GM12873 (cell line): ENCODE measurements around the gene NOTO.

Source experiments
- TF ChIP-seq, protein P1 (sequence below): IDR thresholded peaks from 2 replicates; pipeline ENCODE4 v1.5.1; 2012; ENCODE audit warnings: low read depth, mild to moderate bottlenecking, moderate library complexity, low read length, control low read depth; ENCODE audit not compliant: insufficient read depth; ENCODE audit errors: missing control alignments

The NOTO gene

GRCh38 chr2:73233932-73234832, 31.8 kb downstream of the NOTO start, which contains the start of gene CCT7:
CCT7 (plus strand) TSS chr2:73234308; CDS start chr2:73234379, 71 bp downstream.
- TF ChIP-seq, protein P1, sequence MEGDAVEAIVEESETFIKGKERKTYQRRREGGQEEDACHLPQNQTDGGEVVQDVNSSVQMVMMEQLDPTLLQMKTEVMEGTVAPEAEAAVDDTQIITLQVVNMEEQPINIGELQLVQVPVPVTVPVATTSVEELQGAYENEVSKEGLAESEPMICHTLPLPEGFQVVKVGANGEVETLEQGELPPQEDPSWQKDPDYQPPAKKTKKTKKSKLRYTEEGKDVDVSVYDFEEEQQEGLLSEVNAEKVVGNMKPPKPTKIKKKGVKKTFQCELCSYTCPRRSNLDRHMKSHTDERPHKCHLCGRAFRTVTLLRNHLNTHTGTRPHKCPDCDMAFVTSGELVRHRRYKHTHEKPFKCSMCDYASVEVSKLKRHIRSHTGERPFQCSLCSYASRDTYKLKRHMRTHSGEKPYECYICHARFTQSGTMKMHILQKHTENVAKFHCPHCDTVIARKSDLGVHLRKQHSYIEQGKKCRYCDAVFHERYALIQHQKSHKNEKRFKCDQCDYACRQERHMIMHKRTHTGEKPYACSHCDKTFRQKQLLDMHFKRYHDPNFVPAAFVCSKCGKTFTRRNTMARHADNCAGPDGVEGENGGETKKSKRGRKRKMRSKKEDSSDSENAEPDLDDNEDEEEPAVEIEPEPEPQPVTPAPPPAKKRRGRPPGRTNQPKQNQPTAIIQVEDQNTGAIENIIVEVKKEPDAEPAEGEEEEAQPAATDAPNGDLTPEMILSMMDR, result no peak

DNA sequence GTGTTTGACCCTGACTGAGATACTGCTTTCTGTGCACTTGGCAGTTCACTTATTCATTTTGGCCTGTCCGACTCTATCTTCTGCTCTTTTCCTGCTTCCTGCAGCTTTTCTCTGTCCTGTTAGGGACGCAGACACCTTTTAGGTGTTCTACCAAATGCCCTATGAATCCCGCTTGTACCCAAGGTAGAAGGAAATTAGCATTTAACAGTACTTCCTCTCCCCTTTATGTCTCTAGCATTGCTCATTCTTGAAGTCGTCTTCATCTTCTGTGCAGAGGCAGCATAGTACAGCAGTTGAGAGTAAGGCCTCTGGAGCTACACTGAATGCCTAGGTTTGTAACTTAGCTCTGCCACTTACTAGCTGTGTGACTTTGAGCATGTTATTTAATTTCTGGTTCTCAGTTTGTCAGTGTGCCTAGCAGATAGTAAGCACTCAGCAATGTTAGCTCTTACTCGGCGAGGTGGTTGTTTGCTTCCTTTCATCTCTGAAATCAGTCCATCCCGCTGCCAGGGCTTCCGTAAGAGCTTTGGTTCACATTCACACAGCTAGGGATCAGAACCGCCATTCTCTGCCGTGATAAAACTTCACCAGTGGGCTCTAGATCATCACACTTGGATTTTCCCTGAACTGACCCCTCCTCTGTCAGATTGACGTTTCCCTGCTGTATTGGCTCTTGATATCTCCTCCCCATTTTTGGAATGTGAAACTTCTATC, 33.1 kb downstream of the NOTO start:
- TF ChIP-seq, protein P1, result no peak

GRCh38 chr2:73237168-73237567, 34.8 kb downstream of the NOTO start:
- TF ChIP-seq, protein P1, result no peak

GRCh38 chr2:73238149-73238548, 35.8 kb downstream of the NOTO start:
- TF ChIP-seq, protein P1, result no peak

DNA sequence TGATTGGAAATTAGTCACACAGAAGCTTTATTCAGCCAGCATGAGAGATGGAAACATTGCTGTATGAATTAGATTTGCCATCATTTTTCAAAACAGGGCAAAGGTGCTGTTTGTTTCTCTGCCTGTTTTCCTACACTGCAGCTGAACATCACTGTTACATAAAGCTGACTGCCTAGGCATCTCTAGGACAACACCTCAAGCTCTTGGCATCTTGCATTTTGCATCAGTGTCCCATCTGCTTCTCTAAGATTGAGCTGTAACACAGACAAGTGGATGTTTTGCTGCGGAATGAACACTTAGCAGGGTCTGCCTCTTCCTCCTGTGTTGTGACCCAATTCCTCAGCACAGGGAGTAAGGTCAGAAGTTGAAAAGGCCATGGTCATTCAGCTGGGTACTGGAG, 36.6 kb downstream of the NOTO start:
- TF ChIP-seq, protein P1, result no peak

DNA sequence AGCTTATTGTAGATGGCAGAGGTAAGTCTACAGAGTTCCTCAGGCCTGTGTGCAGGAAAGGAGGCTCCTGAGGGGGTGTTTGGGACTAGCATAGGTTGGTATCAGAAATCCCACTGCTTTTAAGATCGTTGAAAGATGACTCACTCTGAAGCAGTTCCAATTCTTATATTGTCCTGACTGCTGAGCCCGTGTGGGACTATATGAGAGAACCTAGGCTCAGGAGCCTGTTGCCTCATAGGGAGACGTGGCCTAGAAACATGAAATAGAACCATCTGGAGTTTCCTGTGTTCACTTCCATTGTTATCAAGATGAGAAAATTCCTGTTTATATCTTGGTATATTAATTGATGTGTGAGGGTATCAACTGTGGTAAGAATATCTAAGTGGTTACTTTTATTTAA, 37.4 kb downstream of the NOTO start:
- TF ChIP-seq, protein P1, result no peak

DNA sequence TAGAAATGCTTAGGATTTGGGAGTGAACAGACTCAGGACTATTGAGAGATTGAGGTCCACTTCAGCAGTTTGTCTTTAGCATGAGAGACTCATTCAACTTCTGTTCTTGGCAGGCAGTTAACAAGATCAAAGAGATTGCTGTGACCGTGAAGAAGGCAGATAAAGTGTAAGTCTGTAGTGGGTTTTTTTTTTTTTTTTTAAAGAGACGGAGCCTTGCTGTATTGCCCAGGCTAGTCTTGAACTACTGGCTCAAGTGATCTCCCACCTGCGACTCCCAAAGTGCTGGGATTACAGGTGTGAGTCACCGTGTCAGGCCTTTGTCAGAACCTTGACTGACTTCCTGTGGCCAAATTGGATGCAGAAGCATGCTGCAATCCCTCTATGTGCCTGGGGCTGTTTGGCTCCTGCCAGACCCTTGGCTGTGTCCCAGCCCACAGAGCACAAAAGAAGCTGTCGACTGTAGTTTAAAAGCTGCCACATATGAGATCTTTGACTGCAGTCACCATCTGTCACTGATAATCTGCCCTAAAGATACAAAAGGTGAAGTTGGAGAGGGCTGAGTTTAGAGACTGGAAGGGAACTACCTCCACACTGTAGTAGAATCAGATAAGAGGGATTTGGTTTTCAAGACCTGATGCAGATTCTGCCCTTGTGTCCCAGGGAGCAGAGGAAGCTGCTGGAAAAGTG, 41.7 kb downstream of the NOTO start:
- TF ChIP-seq, protein P1, result no peak
